Measurements from ENCODE around the gene DMD.

Gene DMD

DNA sequence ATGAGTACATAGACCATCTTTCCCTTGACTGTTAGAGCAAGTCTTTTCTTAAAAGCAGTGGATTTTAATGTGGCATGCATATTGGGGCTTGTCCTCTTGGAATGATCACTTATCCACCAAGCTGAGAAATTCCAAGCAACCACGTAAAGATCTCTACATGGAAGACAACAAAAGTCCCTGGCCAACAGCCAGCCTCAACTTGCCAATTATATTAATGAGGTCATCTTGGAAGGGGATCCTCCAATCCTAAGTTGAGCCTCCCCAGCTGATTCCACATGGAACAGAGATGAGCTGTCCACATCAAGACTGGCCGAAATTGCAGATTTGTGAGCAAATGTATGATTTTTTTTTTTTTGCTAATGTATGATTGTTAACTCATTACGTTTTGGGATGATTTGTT lies 2118.9 kb downstream of the DMD start:
- no peak for DNase-seq (ENCODE audit: low read depth in 1 of 2, low spot score in 1 of 2)

DNA sequence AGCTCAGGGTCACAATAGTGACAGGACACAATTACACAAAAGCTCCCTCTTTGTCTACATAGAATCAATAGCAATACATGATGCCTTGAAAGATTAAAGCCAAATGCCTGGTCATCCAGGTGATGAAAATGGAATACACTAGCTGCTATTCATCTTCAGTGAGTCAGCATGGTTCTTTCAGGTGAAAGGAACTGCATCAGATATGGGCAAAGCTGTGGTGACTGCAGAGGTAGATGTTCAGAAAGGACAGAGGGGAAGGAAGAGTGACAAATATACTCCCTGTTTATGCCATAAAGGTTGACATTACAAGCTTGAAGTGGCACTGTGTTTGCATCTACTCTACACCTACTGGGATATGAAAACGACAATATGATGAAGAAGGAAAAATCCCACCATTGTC lies 2119.5 kb downstream of the DMD start:
- no peak for DNase-seq (ENCODE audit: low read depth in 1 of 2, low spot score in 1 of 2)

DNA sequence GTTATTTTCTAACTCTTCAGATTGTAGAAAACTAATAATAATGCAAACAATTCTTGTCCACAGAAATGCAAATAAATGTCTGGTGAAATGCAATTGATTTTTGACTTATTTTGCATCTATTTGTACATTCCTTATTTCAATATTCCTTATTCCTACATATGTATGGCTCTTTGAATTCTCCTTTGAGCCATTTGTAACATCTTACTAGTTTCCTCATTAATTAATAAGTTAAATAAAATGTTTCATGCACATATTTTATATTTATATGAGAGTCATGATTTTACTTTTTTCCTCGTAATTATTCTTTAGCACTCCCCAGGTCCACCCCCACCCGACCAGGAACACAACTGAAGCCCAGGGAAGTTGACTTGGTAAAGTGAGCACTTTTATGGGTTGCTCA lies 2136.8 kb downstream of the DMD start:
- DNase-seq (ENCODE audit: low read depth in 1 of 2, low spot score in 1 of 2), result no peak

DNA sequence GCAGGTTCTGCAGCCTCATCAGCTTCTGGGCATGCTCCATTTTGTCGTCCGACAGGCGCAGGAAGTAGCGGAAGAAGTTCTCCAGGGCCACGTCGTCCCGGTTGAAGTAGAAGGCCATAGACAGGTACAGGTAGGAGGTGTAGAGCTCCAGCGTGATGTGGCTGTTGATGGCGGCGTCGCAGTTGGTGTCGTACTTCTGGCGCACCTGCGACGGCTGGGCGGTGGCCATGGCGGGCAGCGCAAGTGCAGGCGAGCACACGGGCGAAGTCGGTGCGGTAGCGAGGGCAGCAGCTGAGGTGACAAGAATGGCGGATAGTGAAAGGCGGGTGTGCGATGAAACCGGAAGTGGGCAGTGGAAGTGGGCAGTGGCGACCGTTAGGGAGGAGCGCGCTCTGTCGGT lies 2139.6 kb downstream of the DMD start, which contains the start of gene FTHL17:
FTHL17 (minus strand) TSS at position 317 of the 400 bp plus-strand sequence; CDS start at position 229, 88 bp downstream.
- no peak for DNase-seq (ENCODE audit: low read depth in 1 of 2, low spot score in 1 of 2)

DNA sequence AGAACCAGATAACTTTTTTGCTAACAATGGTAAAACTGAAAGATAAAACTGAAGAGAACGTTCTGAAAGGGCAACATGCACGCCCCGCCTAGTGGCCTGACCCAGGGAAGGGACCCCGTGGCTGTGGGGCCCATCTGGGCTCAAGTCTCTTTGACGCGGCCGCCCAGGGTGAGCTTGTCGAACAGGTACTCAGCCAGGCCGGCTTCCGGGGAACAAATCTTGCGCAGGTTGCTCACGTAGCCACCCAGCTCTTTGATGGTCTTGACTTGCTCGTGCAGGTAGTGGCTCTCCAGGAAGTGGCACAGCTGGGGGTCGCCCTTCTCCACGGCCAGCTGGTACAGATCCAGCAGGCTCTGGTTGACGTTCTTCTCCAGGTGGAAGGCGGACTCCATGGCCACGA lies 2140.1 kb downstream of the DMD start:
- DNase-seq (ENCODE audit: low read depth in 1 of 2, low spot score in 1 of 2), result no peak

DNA sequence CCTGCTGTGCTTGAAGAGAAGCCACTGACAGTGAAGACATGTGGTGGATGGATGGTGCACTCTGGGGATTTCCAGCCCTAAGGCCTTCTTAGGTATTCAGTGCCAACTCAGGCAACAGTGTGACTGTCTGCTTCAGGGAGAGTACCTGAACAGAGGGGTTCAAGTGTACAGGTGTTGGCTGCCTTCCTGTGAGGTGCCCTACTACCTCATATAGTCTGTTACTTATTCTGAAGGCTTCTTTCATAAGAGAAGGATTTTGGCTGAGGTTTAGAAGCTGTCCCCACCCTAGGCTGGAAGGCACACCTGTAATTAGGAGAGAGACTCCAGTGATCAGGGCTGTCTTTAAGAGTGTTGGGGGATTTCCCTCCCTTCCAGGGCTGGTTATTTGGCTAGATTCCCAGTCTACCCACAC lies 2141.3 kb downstream of the DMD start:
- no peak for DNase-seq (ENCODE audit: low read depth in 1 of 2, low spot score in 1 of 2)

Data from stimulated activated CD4-positive, alpha-beta T cell treated with anti-CD3 and anti-CD28 coated beads, Interleukin-15, amount 100 ng/mL, for 1 hour (primary cell).